Right lung (tissue), 5 donors: ENCODE data around the gene OCA2. TPM values are rescaled to one million over a fixed set of nuclear protein-coding genes. Genes with fewer than 3 reads are reported as not detected.
"Not testable (repeated sequence)": the region's sequence is repeated elsewhere in the genome, so short reads cannot be mapped to it uniquely, and the experiment has no call there.

ENCODE experiments used
- DNase-seq, 2 donors: peaks; one replicate each; pipeline ENCODE4 v3.0.0-alpha.2; 2013
- polyA plus RNA-seq, 5 donors: library from polyadenylated mRNA; unstranded; fragments of 120-200 nt; gene quantifications; one replicate each; pipeline versions ENCODE4 v1.2.1 to v1.2.3, GENCODE V29; 2013; ENCODE audit warnings: inconsistent platforms in 1 of 5, low replicate concordance in 1 of 5; ENCODE audit not compliant: insufficient read length in 5 of 5, insufficient read depth in 1 of 5

Gene OCA2
- polyA plus RNA-seq, 5 donors = 11.5 to 19.4 (median 15.1) TPM

DNA sequence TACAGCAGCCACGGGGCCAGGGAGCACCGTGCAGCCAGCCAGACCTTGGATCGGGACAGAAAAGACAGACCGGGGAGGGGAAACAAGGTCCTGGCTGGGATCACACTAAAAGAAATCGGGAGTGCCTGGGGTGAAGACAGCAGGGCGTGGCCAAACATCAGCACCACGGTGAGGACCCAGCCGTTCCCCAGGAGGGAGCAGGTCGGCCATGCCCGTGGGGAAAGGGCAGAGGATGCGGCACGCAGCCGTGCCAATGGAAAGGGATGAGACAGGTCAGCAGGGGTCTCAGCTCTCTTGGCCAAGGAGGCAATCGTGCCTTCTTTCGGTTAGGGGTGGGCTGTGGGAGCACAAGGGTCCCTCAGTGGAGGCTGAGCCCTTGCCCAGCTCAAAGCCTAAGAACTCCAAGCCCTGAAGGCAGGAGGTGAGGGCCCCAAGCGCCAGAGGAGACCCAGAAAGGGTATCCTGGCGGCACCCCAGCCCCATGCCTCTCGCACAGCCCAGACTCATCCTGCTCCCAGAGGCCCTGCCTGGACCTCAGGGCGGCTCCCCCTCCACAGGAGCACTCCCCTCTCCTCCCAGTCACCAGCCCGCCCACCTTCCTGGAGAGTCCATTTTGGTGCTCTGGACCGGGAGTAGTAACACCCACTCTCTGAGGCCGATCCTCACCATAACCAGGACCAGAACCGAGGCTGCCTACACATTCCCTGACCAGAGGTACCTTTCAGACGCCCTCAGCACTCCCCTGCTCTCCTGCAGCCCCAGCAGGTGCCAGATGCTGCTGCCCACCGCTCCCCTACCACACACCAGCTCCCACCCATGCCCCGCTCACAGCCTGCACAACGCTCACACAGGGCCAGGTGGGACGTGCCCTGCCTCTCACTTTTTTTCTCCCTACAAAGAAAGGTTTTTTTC, 23.2 kb upstream of the OCA2 start:
- DNase-seq = no peak

- not testable (repeated sequence) for DNase-seq
Measured at GRCh38 chr15:28121577-28121976, 22.5 kb upstream of the OCA2 start.

DNA sequence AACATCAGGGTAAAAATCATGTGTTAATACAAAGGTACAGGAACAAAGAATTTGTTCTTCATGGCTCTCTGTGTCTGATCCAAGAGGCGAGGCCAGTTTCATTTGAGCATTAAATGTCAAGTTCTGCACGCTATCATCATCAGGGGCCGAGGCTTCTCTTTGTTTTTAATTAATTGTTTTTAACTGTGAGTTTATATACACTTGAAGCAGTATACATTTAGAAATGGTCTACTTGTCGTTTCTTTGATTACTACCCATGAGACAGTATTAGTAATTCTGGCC, 21.2 kb upstream of the OCA2 start:
- DNase-seq = no peak

DNA sequence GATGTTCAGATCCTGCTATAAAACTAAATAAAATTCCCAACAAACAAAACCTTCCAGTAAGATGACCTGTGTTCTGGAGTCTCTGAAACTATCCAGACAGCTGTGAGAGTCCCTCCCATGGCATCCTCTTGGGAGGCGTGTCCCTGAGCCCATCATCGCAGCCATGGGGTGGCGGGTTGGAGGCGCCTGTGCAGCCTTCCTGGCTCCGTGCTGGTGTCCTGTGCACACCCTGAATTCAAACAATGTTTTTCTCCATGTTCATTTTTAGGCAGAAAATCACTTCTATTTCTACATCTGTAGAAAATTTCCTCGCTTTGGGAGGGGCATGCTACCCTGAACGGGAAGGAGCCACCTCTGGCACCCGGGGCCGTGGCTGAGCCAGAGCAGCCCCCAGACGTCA, 19.4 kb upstream of the OCA2 start:
- DNase-seq = no peak

- no peak for DNase-seq
Measured at GRCh38 chr15:28118083-28118482, 19.0 kb upstream of the OCA2 start.

DNA sequence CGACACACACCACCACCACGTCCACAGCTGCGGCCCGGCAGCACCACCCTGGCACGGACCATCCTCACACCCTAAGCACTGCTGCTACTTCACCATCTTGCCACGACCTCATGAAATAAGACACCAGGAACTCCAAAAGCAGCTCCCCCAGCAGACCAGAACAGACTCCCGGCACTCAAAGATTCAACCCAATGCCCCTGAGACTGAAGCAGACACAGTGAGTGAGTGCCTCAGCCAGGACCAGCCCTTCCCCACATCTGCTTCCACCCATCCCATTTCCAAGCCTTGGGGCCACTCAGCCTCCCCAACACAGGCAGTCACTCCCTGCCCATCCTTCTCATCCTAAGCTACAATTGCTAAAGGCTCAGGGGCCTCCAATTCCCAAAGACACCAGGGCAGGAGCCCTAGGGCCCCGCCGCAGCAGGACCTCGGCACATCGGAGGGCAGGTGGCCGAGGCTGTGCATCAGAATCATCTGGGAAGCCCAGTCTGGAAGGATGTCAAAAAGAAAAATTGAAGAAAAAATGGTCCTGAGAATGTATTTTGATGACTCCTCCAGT, 18.4 kb upstream of the OCA2 start:
- DNase-seq = no peak

DNA sequence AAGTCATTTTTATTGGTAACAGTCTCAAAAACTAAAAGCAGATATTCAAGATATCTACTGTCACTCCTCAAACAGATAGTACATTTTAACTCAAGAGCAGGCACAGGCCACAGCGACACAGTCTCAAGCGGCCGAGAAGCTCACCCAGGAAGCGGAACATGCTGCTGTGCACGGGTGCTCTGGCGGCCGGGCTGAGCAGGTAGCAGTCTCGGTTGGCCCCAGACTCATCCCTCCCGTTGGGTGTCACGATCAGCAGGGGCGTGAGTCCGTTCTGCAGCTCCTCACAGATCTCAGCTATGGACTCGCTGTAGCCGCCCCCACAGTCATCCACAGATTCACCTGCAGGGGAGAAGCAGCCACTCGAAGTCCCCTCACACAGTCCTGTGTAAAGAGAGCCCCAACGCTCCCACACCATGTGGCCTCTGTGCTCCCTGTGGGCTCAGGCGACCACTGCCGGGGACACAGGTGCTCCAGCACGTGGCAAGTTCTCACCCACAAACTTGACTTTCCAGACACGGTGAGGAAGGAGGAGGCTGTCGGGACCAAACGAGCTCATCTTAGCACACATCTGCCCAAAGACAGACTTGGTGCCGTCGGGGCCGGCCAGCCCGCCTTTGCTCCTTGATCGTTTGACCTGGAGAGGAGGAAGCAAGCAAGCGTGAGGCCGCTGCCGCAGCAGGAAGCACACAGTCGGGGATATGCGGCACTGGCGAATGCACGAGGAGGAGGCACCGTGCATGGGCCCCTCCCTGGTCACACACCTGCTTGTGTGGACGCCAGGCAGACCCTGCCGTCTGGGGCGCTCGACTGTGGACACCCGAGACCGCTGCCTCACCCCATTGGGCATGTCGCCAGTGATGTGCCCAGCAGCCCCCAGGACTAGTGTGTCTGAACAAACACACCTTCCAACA, 17.7 kb upstream of the OCA2 start:
- DNase-seq = no peak

GRCh38 chr15:28115871-28116270, 16.8 kb upstream of the OCA2 start:
- no peak for DNase-seq

GRCh38 chr15:28114721-28115622, 15.9 kb upstream of the OCA2 start:
- no peak for DNase-seq

GRCh38 chr15:28114114-28114455, 15.0 kb upstream of the OCA2 start:
- DNase-seq = no peak

DNA sequence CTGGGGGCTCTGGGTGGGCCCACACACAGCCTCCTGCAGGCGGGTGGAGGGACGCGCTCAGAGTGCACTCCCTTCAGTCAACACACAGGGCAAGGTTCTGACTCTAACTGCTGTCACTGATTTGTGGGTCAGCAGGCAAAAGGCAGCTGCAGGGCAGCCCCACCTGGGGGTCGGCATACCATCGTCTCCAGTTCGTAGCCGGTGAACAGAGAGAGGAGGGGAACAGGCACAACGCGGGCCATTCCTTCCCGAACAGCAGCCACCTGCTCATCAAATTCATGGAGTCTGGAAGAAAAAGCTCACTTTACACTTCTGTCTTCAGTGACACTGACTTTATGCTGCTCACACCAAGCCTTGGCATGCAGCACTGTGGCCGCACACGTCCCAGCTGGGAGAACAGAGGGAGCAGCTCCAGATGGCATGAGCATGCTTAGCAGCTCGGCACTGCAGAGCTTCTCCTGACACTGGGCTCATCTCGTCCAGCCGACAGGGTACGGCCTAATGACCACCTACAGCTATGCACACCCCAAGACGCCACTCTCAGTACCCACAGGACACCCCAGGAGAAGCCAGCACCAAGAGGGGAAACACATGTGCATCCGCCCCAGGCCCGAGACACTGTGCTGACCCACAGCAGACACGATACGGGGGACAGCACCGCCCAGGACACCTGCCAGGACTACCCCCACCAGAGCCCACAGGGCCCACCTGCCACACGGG, 14.4 kb upstream of the OCA2 start:
- DNase-seq = no peak

- no peak for DNase-seq
Measured at GRCh38 chr15:28112962-28113361, 13.8 kb upstream of the OCA2 start.

- no peak for DNase-seq
Measured at GRCh38 chr15:28112101-28112760, 13.1 kb upstream of the OCA2 start.

- no peak for DNase-seq
Measured at GRCh38 chr15:28111543-28111942, 12.4 kb upstream of the OCA2 start.

GRCh38 chr15:28110481-28110881, 11.4 kb upstream of the OCA2 start:
- DNase-seq = no peak

DNA sequence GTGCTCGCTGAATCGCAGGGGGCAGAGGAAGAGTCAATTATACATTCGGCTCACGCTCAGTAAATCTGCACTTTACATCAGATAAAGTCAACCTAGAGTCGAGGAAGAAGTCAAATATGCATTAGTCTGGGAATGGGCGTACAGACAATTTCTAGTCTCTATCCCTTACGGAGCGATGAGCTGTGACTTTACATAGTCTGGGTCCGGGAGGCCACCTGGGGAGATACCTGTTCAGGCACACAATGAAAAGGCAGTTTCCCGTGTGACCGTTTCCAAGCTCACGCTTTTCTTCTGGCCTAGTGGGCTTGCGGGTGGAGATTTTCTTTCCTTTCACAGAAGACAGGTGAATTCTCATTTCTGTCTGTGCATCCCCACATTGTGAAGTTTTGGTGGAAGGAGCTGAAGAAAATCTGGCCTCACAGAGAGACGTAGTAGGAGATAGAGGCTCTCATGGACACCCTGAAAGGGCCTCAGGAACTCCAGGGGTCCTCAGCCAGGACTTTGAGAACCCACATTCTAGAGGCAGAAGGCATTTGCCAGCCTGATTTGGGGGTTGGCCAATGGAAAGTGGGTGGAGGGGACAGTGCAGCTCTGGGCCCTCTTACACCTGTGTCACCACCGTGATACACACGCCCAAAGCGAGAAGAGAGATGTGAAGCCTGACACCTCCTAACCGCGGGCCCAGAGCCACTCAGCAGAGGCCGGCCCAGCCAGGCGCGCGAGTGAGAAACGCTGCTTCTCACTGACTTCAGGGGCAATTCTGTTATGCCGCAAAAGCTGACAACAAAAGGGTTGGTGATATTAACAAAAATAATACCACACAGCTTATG, 10.7 kb upstream of the OCA2 start:
- no peak for DNase-seq

- DNase-seq = no peak
Measured at GRCh38 chr15:28107904-28108275, 8.8 kb upstream of the OCA2 start.

GRCh38 chr15:28107111-28107903, 8.2 kb upstream of the OCA2 start:
- DNase-seq = no peak
